ENCODE data around the gene PAMR1.

DNA sequence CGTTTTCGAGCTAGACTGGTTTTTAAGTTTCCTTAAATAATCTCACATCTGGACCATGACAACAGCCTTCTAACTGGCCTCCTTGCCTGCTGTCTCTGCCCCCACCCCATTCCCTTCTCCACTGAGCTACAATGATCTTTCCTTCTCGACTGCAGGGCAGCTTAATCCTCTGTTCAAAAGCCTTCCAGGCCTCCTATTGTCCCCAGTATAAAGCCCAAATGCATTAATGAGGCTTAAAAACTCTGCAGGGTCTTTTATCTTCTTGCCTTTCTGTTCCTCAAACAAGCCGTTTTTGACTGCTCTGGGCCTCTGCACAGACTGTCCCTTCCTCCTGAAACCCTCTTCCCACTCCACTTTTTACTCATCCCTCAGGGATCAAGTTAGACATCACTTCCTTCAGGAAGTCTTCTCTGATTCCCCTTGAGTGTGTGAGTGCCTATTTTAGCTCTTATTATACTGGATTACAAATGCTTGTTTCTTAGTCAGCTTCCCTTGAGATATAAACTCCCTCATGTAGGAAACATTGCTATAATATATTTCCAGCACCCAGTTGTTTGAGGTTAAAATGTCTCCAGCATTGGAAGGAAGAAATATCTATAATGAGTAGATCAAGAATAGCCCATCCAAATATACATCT lies 23.6 kb upstream of the PAMR1 start:
- TF ChIP-seq, protein P1, sequence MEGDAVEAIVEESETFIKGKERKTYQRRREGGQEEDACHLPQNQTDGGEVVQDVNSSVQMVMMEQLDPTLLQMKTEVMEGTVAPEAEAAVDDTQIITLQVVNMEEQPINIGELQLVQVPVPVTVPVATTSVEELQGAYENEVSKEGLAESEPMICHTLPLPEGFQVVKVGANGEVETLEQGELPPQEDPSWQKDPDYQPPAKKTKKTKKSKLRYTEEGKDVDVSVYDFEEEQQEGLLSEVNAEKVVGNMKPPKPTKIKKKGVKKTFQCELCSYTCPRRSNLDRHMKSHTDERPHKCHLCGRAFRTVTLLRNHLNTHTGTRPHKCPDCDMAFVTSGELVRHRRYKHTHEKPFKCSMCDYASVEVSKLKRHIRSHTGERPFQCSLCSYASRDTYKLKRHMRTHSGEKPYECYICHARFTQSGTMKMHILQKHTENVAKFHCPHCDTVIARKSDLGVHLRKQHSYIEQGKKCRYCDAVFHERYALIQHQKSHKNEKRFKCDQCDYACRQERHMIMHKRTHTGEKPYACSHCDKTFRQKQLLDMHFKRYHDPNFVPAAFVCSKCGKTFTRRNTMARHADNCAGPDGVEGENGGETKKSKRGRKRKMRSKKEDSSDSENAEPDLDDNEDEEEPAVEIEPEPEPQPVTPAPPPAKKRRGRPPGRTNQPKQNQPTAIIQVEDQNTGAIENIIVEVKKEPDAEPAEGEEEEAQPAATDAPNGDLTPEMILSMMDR (IDR thresholded peaks at IDR 0.05) = no peak
- no peak for TF ChIP-seq POLR2A (IDR thresholded peaks at IDR 0.05)
